Colonic mucosa (tissue), 4 donors: ENCODE results near the gene SPARC. TPM values are rescaled to one million over a fixed set of nuclear protein-coding genes. Genes with fewer than 3 reads are reported as not detected.

Experiments used
- DNase-seq: peaks from one replicate; pipeline ENCODE4 v3.0.0-alpha.2; 2020
- H3K27ac ChIP-seq: fragments of 200-600 bp; one replicate; pipeline ENCODE4 v1.8.0; 2021
- H3K27me3 ChIP-seq: fragments of 200-600 bp; one replicate; pipeline ENCODE4 v1.8.0; 2021
- H3K36me3 ChIP-seq: fragments of 200-600 bp; one replicate; pipeline ENCODE4 v1.8.0; 2021
- H3K4me1 ChIP-seq: fragments of 200-600 bp; one replicate; pipeline ENCODE4 v1.8.0; 2021; ENCODE audit warnings: mild to moderate bottlenecking
- H3K4me3 ChIP-seq: fragments of 200-600 bp; one replicate; pipeline ENCODE4 v1.8.0; 2021
- H3K9ac ChIP-seq, 2 donors: one replicate each; pipeline ENCODE4 v1.7.0; 2013; ENCODE audit warnings: control low read depth in 2 of 2, low read depth in 2 of 2, low read length in 2 of 2
- H3K9me3 ChIP-seq: fragments of 200-600 bp; one replicate; pipeline ENCODE4 v1.8.0; 2021
- CTCF ChIP-seq: fragments of 200-600 bp; IDR thresholded peaks from one replicate; pipeline ENCODE4 v1.8.0; 2022; ENCODE audit warnings: antibody characterized with exemption, mild to moderate bottlenecking
- intact Hi-C: fragments of 100-400 bp; cut with DNase I; formaldehyde crosslinking; loops from one replicate; pipeline ENCODE4 v1.14.1; 2022
- total RNA-seq, 2 donors: library from RNA; stranded (reverse); fragmentation: NEBNext Ultra II Directional in 1 of 2; extraction: Animal tissue kit (Norgen Biotek cat#: 25700) in 1 of 2; gene quantifications; one replicate each; pipeline ENCODE4 v1.2.1, GENCODE V29; 2021
- donor health status: healthy.
- donor health status: DM: no; HTN: no; CAD: no.
- donor health status: DM: no; HTN: no; CAD: no.

The SPARC gene
- total RNA-seq, 2 donors from 2014 or later = 107 to 258 TPM

GRCh38 chr5:151648988-151649387 lies 37.7 kb downstream of the SPARC start:
- no peaks in the 10 kb centered on the region for H3K27me3 ChIP-seq
- no peaks in the 10 kb centered on the region for H3K4me1 ChIP-seq
- no peak overlapping the region for H3K27ac ChIP-seq
- no peak for TF ChIP-seq CTCF
- H3K9me3 ChIP-seq = no peaks in the 10 kb centered on the region
- no peaks in the 10 kb centered on the region for H3K36me3 ChIP-seq
- no peak overlapping the region for H3K4me3 ChIP-seq
- no peak for DNase-seq
- intact Hi-C loops = loop anchor here (10.0 kb wide), 1 partner anchor 144 kb away; no protein-coding TSS in a partner anchor
- no peak overlapping the region for H3K9ac ChIP-seq

DNA sequence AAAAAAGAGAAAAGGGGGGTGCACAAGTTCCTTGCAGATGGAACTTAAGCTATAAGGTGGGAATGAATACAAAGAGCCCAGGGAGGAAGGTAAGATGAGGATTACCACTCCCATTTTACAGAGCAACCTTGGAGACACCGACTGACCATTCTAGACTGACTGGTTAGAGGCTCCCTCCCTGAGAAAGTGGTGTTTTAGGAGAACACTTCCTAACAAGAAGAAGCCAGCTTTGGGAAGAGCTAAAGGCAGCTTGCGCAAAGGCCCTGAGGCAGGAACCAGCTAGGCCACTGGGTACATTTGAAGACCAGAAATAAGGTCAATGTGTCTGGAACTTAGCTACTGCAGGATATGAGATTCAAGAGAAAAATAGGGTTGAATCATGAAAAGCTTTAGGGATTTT lies 38.6 kb downstream of the SPARC start:
- Histone ChIP-seq H3K4me3 (no peak overlapping the region), H3K9me3 (no peaks in the 10 kb centered on the region), H3K4me1 (no peaks in the 10 kb centered on the region), H3K9ac (no peak overlapping the region), H3K27ac (no peak overlapping the region), H3K27me3 (no peaks in the 10 kb centered on the region), H3K36me3 (no peaks in the 10 kb centered on the region)
- DNase-seq = no peak
- intact Hi-C loops = loop anchor here (10.0 kb wide), 1 partner anchor 143 kb away; no protein-coding TSS in a partner anchor
- TF ChIP-seq CTCF = no peak

DNA sequence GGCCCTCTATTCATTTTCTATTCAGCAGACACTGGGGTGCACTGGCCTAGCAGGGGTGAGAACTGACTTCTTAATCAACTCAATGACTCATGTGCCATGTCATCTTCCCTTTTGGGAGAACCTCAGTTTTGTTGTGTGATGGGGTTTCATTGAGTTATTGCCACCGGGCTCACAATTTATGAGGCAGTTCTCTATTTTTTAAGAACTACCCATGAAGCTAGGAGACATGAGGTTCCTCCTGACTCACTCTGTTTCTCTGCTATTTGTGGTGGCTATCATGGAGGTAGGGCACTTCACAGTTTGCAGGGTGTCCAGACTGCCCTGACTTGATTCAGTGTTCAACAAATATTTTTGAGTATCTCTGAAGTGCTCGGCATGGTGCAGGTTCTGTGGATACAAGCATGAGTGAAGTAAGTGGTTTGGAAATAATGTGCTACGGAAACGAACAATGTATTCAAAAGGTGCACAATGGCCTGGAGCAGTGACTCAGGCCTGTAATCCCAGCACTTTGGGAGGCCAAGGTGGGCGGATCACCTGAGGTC lies 39.3 kb downstream of the SPARC start:
- no peak for TF ChIP-seq CTCF
- Histone ChIP-seq H3K36me3 (no peaks in the 10 kb centered on the region), H3K9me3 (no peaks in the 10 kb centered on the region), H3K9ac (no peak overlapping the region), H3K4me3 (no peak overlapping the region), H3K4me1 (no peaks in the 10 kb centered on the region), H3K27me3 (no peaks in the 10 kb centered on the region), H3K27ac (no peak overlapping the region)
- no peak for DNase-seq
- intact Hi-C loops = loop anchor here (10.0 kb wide), 1 partner anchor 143 kb away; no protein-coding TSS in a partner anchor

- intact Hi-C loops = loop anchor here (10.0 kb wide), 1 partner anchor 142 kb away; no protein-coding TSS in a partner anchor
Observed at GRCh38 chr5:151646334-151646733, 40.4 kb downstream of the SPARC start.

GRCh38 chr5:151643388-151643787 lies 43.3 kb downstream of the SPARC start:
- H3K36me3 ChIP-seq = no peaks in the 10 kb centered on the region
- no peak overlapping the region for H3K9ac ChIP-seq
- H3K27ac ChIP-seq = no peak overlapping the region
- H3K4me3 ChIP-seq = no peak overlapping the region
- H3K27me3 ChIP-seq = no peaks in the 10 kb centered on the region
- no peaks in the 10 kb centered on the region for H3K9me3 ChIP-seq
- no peak for DNase-seq
- no peaks in the 10 kb centered on the region for H3K4me1 ChIP-seq
- intact Hi-C loops = loop anchor here (10.0 kb wide), 1 partner anchor 139 kb away; no protein-coding TSS in a partner anchor
- no peak for TF ChIP-seq CTCF

More at GRCh38 chr5:151646334-151646733, 40.4 kb downstream of the SPARC start:
- TF ChIP-seq CTCF = no peak
- Histone ChIP-seq H3K27me3 (no peaks in the 10 kb centered on the region), H3K4me3 (no peak overlapping the region), H3K4me1 (no peaks in the 10 kb centered on the region), H3K9ac (no peak overlapping the region), H3K27ac (no peak overlapping the region), H3K9me3 (no peaks in the 10 kb centered on the region), H3K36me3 (no peaks in the 10 kb centered on the region)
- DNase-seq = no peak
